SH-SY5Y (cell line): Measurements from ENCODE around the gene TECPR1.

Experiments used
- GATA2 ChIP-seq: IDR thresholded peaks from 2 replicates; pipeline ENCODE4 v1.6.1; 2011; ENCODE audit warnings: mild to moderate bottlenecking, low read depth, low read length
- GATA3 ChIP-seq: IDR thresholded peaks from 2 replicates; pipeline ENCODE4 v1.6.1; 2011; ENCODE audit warnings: low read depth, mild to moderate bottlenecking, low read length, moderate library complexity

DNA sequence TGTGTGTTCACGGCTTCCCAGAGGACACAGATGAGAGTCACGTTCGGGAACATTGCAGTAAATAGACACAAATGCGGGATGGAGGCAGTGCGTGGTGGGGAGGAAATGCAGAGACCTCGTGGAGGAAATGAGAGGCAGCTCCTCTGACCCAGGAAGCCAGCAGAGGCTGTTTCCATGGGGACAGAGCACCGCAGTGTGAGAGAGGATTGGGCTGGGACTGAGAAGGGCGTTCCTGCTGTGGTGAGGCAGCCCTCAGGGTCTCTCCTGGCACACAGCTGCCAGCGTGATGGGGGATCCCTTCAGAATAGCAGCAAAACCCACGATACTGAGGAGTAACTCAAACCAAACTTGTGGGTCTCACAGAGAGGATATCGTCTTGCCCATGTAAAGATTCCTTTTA is 62.5 kb downstream of the TECPR1 start:
- TF ChIP-seq GATA3 (no peak), GATA2 (no peak)
